OCI-LY1 (cell line): ENCODE results near the gene ARL2BP.

ENCODE experiments used
- EZH2 ChIP-seq: fragments of 200-600 bp; sonication (generic), shearing (Covaris generic); IDR thresholded peaks from 2 replicates; pipeline ENCODE4 v1.8.0; 2017; ENCODE audit warnings: borderline replicate concordance, mixed run types, mild to moderate bottlenecking, antibody characterized with exemption, low read length, moderate library complexity, mixed read lengths
- TF ChIP-seq, protein P1 (sequence below): fragments of 200-600 bp; sonication (generic), shearing (Covaris generic); IDR thresholded peaks from 2 replicates; pipeline ENCODE4 v1.5.1; 2017; ENCODE audit warnings: mild to moderate bottlenecking, antibody characterized with exemption, low read length, moderate library complexity, mixed read lengths

DNA sequence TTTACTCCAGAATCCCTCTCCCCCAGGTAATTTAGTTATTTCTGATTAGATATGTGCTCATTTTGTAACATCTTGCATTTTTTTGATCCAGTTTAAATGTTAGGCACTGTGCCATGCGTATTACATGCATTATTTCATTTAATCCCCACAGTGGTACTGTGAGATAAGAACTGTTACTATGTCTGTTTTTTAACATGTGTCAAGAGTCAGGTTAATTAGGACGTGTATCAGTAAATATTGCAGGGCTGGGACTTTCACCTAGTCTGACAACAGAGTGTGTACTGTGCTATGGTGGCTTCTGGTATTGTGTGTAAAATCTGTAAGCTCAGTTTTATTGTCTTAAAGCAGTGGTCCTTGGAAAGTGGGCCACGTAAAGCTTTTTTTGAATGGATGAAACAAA is 48.3 kb upstream of the ARL2BP start:
- TF ChIP-seq, protein P1, sequence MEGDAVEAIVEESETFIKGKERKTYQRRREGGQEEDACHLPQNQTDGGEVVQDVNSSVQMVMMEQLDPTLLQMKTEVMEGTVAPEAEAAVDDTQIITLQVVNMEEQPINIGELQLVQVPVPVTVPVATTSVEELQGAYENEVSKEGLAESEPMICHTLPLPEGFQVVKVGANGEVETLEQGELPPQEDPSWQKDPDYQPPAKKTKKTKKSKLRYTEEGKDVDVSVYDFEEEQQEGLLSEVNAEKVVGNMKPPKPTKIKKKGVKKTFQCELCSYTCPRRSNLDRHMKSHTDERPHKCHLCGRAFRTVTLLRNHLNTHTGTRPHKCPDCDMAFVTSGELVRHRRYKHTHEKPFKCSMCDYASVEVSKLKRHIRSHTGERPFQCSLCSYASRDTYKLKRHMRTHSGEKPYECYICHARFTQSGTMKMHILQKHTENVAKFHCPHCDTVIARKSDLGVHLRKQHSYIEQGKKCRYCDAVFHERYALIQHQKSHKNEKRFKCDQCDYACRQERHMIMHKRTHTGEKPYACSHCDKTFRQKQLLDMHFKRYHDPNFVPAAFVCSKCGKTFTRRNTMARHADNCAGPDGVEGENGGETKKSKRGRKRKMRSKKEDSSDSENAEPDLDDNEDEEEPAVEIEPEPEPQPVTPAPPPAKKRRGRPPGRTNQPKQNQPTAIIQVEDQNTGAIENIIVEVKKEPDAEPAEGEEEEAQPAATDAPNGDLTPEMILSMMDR, result no peak
- no peak for TF ChIP-seq EZH2
